GM12872 (cell line): ENCODE measurements around the gene ASCC1.

Source experiments
- CTCF ChIP-seq: IDR thresholded peaks from 3 replicates; pipeline ENCODE4 v1.5.1; 2011; ENCODE audit warnings: low read depth, mild to moderate bottlenecking, low read length, moderate library complexity; ENCODE audit not compliant: insufficient read depth

Gene ASCC1

GRCh38 chr10:72215611-72216549, at the start of gene ASCC1, which contains the start of gene ANAPC16:
Gene ASCC1, minus strand, starts transcription at chr10:72216276. Its CDS starts 2,978 bp downstream, at chr10:72213298.
Gene ANAPC16, plus strand, starts transcription at chr10:72216012. Its CDS starts 7,903 bp downstream, at chr10:72223915.
- no peak for TF ChIP-seq CTCF

- TF ChIP-seq CTCF: no peak
Measured at GRCh38 chr10:72265508-72265907, 49.4 kb upstream of the ASCC1 start.

GRCh38 chr10:72264536-72264935, 48.5 kb upstream of the ASCC1 start:
- no peak for TF ChIP-seq CTCF

GRCh38 chr10:72263613-72264241, 47.7 kb upstream of the ASCC1 start:
- no peak for TF ChIP-seq CTCF

GRCh38 chr10:72261784-72262404, 45.8 kb upstream of the ASCC1 start:
- TF ChIP-seq CTCF: no peak

GRCh38 chr10:72260976-72261783, 45.1 kb upstream of the ASCC1 start:
- TF ChIP-seq CTCF: peak; percentile 24; the same call in 1 of the 3 replicates
